Measurements from ENCODE around the gene SEMA4C. TPM values are rescaled to one million over a fixed set of nuclear protein-coding genes. Genes with fewer than 3 reads are reported as not detected.
"Not testable (repeated sequence)": the region's sequence is repeated elsewhere in the genome, so short reads cannot be mapped to it uniquely, and the experiment has no call there.

The SEMA4C gene
- total RNA-seq, 1 donor from 2014 or later: 20.6 TPM

DNA sequence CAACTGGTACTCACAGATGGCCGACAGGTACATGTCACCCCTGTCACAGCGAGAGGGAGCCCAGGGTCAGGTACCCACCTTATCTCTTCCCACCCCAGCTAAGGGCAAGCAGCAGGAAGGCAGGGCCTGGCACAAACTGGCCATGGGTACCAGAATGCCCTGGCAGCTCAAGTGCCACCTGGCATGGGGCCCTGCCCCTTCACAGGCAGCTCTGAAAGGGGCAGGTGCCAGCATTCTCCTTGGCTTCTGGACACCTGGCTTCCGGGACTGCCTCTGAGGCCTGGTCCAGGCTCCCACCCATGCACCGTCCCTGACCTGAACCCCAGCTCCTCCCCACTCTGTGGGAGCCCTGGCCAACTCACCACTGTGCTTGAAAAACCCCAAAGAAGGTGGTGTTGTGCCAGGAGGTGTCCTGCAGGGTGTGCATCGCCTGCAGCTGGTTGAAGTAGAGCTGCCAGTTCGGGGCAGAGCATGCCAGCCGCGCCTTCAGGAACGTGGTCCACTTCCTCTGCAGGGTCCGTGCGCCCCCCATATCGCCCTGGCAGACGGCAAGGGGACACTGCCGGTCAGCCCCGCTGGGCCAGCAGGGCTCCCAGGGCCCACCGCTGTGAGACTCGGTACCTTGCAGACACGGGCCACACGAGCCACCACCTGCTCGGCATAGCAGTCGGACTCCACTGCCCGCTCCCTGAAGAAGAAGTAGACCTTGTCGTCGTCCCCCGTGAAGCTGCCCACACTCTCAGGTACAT is 5.4 kb downstream of the SEMA4C start:
- Mint-ChIP-seq H3K9me3 (no peaks in the 10 kb centered on the region), H3K36me3 (ENCODE audit: low read depth) (peaks cover 18% of the 10 kb centered on the region), H3K27me3 (ENCODE audit: insufficient read depth) (no peaks in the 10 kb centered on the region), H3K27ac (no peak overlapping the region), H3K4me1 (ENCODE audit: low read depth) (peaks cover 17% of the 10 kb centered on the region), H3K4me3 (no peak overlapping the region)
- no peak for DNase-seq (ENCODE audit: low spot score)
- intact Hi-C loops (cut with micrococcal nuclease): no loop called here

GRCh38 chr2:96863575-96864342 is 6.1 kb downstream of the SEMA4C start:
- intact Hi-C loops (cut with micrococcal nuclease): no loop called here

GRCh38 chr2:96863056-96863455 is 6.8 kb downstream of the SEMA4C start:
- H3K27me3 Mint-ChIP-seq (ENCODE audit: insufficient read depth); intact Hi-C loops (cut with micrococcal nuclease); H3K9me3 Mint-ChIP-seq; H3K4me3 Mint-ChIP-seq; DNase-seq (ENCODE audit: low spot score); H3K27ac Mint-ChIP-seq: not testable (repeated sequence)
- Mint-ChIP-seq H3K4me1 (ENCODE audit: low read depth) (peaks cover 24% of the 10 kb centered on the region), H3K36me3 (ENCODE audit: low read depth) (peaks cover 17% of the 10 kb centered on the region)

More at GRCh38 chr2:96863575-96864342, 6.1 kb downstream of the SEMA4C start:
- Mint-ChIP-seq H3K4me1 (ENCODE audit: low read depth) (peaks cover 25% of the 10 kb centered on the region), H3K27ac (no peak overlapping the region), H3K27me3 (ENCODE audit: insufficient read depth) (no peaks in the 10 kb centered on the region), H3K9me3 (no peaks in the 10 kb centered on the region), H3K4me3 (no peak overlapping the region), H3K36me3 (ENCODE audit: low read depth) (peaks cover 18% of the 10 kb centered on the region)
- no peak for DNase-seq (ENCODE audit: low spot score)

DNA sequence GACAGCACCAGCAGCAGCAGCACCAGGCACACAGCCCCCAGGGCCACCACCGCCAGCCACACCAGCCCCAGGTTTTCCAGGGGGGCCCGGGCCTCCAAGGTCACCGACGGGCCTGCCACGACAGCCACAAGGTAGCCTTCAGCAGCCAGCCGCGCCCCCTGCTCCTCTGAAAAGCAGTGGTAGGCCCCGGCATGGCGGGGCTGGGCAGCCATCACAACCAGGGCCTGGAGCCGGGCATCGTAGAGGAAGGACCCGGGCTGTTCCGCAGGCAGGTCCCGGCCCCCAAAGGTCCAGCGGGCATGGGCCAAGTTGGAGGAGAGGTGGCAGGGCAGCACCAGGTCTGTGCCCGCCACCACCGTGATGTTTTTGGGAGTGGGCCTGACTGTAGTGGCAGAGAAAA is 8.8 kb downstream of the SEMA4C start:
- H3K4me3 Mint-ChIP-seq: no peak overlapping the region
- H3K4me1 Mint-ChIP-seq (ENCODE audit: low read depth): peaks cover 20% of the 10 kb centered on the region
- H3K27me3 Mint-ChIP-seq (ENCODE audit: insufficient read depth): no peaks in the 10 kb centered on the region
- no peaks in the 10 kb centered on the region for H3K9me3 Mint-ChIP-seq
- intact Hi-C loops (cut with micrococcal nuclease): no loop called here
- H3K27ac Mint-ChIP-seq: no peak overlapping the region
- peaks cover 13% of the 10 kb centered on the region for H3K36me3 Mint-ChIP-seq (ENCODE audit: low read depth)
- DNase-seq (ENCODE audit: low spot score): no peak

- intact Hi-C loops (cut with micrococcal nuclease): no loop called here
- no peak for DNase-seq (ENCODE audit: low spot score)
- H3K27ac Mint-ChIP-seq: no peak overlapping the region
These were observed 9.5 kb downstream of the SEMA4C start for GRCh38 chr2:96860065-96861029.

DNA sequence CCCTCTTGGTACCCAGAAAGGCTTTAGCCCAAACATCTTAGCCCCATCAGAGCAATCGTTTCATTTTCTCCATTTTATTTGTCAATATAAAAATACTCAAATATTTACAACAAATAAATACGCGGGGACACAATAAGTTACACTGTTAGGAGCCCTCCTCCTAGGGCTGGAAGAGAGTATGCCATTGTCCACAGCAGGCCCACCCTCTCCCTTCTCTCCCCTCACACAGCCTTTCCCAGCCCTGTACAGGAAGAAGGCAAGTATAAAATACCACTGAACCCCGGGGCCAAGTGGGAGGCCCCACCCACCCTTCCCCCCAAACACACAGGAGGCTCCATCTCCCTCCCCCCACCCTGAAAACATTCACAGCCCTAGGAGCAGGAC is 10.2 kb downstream of the SEMA4C start:
- Mint-ChIP-seq H3K9me3 (no peaks in the 10 kb centered on the region), H3K27me3 (ENCODE audit: insufficient read depth) (no peaks in the 10 kb centered on the region), H3K4me1 (ENCODE audit: low read depth) (peaks cover 26% of the 10 kb centered on the region), H3K36me3 (ENCODE audit: low read depth) (peaks cover 10% of the 10 kb centered on the region), H3K4me3 (peak overlapping the region; percentile 53), H3K27ac (no peak overlapping the region)
- DNase-seq (ENCODE audit: low spot score): no peak
- intact Hi-C loops (cut with micrococcal nuclease): loop anchor here (5.0 kb wide), 5 partner anchors 97 to 552 kb away; partner anchors contain the start of genes CNNM4, KANSL3, LMAN2L and SNRNP200

More at GRCh38 chr2:96860065-96861029, 9.5 kb downstream of the SEMA4C start:
- Mint-ChIP-seq H3K36me3 (ENCODE audit: low read depth) (peaks cover 9% of the 10 kb centered on the region), H3K4me1 (ENCODE audit: low read depth) (peaks cover 21% of the 10 kb centered on the region), H3K27me3 (ENCODE audit: insufficient read depth) (no peaks in the 10 kb centered on the region), H3K4me3 (no peak overlapping the region), H3K9me3 (no peaks in the 10 kb centered on the region)

DNA sequence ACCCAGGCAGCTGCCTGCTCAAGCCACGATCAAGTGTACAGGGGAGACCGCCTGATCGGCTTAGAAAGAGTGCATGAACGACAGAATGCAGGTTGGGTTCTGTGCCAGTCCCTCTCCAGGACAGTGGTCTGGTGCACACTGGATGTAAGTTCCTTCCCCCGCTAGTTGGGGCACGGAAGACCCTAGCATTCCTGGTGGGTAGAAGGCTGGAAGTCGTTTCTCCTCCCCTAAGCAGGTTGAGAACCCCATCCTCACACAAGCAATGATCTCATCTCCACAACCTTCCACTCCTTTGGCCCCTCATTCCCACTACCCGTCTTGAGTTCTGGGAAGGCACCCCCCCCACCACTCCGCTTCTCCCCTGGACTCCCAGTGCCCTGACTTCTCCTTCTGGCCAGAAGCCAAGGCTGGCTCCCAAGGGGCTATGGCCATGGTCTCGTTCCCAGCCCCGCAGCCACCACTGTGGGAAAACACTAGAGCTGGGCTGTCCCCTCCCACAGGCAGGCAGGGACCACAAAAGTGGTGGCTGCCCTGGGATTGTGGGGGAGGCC is 10.7 kb downstream of the SEMA4C start:
- DNase-seq (ENCODE audit: low spot score): no peak
- H3K36me3 Mint-ChIP-seq (ENCODE audit: low read depth): peaks cover 11% of the 10 kb centered on the region
- H3K4me3 Mint-ChIP-seq: peak overlapping the region; percentile 69
- intact Hi-C loops (cut with micrococcal nuclease): loop anchor here (5.0 kb wide), 5 partner anchors 97 to 552 kb away; partner anchors contain the start of genes CNNM4, KANSL3, LMAN2L and SNRNP200
- peaks cover 26% of the 10 kb centered on the region for H3K4me1 Mint-ChIP-seq (ENCODE audit: low read depth)
- H3K27ac Mint-ChIP-seq: peak overlapping the region; percentile 52
- H3K27me3 Mint-ChIP-seq (ENCODE audit: insufficient read depth): no peaks in the 10 kb centered on the region
- H3K9me3 Mint-ChIP-seq: no peaks in the 10 kb centered on the region

DNA sequence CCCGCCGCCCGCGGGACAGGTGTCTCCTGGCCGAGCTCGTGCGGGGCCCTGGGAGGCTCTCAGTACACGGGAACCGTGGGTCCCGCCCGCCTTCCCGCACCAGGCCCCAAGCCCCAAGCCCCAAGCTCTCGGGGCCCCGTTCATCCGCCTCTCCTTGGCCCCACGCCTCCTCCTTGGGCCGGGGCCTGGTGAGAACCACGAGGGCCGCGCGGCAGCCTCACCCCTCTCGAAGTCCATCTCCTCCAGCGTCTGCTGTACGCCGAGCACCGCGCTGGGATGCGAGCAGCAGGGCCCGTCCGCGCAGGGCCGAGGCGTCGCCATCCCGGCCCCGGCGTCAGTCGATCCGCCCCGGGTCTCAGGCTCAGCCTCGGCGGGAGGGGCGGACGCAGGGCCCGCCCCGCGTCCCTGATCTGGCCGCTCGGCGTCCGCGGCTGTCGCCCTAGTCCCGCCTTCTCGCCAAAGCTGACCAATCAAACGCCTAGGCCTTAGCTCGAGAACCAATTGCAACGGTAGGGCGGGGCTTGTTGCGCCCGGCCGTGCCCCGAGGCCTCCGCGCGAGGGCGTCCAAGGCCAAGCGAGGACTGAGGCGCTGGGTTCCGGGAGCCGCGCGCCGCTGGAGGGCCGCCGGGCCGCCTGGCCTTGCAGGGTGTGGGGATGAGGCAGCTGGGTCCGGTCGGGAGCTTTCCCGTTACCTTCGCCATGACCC is 12.1 kb downstream of the SEMA4C start, which contains the start of gene ANKRD39:
Gene ANKRD39 (minus strand): TSS at position 350 of the 706 bp plus-strand sequence. CDS start 29 bp downstream, at position 321.
- Mint-ChIP-seq H3K4me1 (ENCODE audit: low read depth) (peaks cover 26% of the 10 kb centered on the region), H3K9me3 (no peaks in the 10 kb centered on the region), H3K27me3 (ENCODE audit: insufficient read depth) (no peaks in the 10 kb centered on the region), H3K27ac (peak within 1 kb of the TSS; percentile 88), H3K4me3 (peak within 1 kb of the TSS; percentile 85), H3K36me3 (ENCODE audit: low read depth) (peaks cover 15% of the 10 kb centered on the region)
- peak; percentile 99 for DNase-seq (ENCODE audit: low spot score)
- intact Hi-C loops (cut with micrococcal nuclease): loop anchor here (1.0 to 5.0 kb wide), 12 partner anchors 8 to 551 kb away; partner anchors contain the start of genes CNNM3, CNNM4, KANSL3 and LMAN2L

GRCh38 chr2:96856776-96857666 is 12.9 kb downstream of the SEMA4C start:
- DNase-seq (ENCODE audit: low spot score): no peak
- Mint-ChIP-seq H3K27ac (peak overlapping the region; percentile 88), H3K36me3 (ENCODE audit: low read depth) (peaks cover 21% of the 10 kb centered on the region), H3K4me3 (peak overlapping the region; percentile 85), H3K27me3 (ENCODE audit: insufficient read depth) (no peaks in the 10 kb centered on the region), H3K9me3 (no peaks in the 10 kb centered on the region), H3K4me1 (ENCODE audit: low read depth) (peaks cover 26% of the 10 kb centered on the region)
- intact Hi-C loops (cut with micrococcal nuclease): loop anchor here (2.0 to 5.0 kb wide), 6 partner anchors 18 to 550 kb away; partner anchors contain the start of genes CNNM4, KANSL3, LMAN2L and SNRNP200

DNA sequence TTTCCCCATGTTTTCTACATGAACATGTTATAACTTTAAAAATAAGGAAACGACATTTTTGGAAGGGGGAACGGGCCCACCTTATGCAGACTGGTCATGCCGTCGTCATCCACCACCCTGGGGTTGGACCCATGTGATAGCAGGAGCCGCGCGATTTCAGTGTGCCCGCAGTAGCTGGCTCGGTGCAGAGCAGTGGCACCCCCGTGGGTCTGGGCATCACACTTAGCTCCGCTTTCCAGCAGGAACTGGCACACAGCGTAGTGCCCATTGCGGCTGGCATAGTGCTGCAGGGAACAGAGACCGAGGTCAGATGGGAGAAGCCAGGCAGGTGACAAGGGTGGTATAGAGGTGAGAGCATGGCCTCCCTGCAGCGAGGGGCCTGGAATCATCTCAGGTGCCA is 16.6 kb downstream of the SEMA4C start:
- Mint-ChIP-seq H3K4me1 (ENCODE audit: low read depth) (peaks cover 18% of the 10 kb centered on the region), H3K4me3 (no peak overlapping the region), H3K36me3 (ENCODE audit: low read depth) (peaks cover 26% of the 10 kb centered on the region), H3K27ac (no peak overlapping the region), H3K9me3 (no peaks in the 10 kb centered on the region), H3K27me3 (ENCODE audit: insufficient read depth) (no peaks in the 10 kb centered on the region)
- intact Hi-C loops (cut with micrococcal nuclease): no loop called here
- no peak for DNase-seq (ENCODE audit: low spot score)

DNA sequence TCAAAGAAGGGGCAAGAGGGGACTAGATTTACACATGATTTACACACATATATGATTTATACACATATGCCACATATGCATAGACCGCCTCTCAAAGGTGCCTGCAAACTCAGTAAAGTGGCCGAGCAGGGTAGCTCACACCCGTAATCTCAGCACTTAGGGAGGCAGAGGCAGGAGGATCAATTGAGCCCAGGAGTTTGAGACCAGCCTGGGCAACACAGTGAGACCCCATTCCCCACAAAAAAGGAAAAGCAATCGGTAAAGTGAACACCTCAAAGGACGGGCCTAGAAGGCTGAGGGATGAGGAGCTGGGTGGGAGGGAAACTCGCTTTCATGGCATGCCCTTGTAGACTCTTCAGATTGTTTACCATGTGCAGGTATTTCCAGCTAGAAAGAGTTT is 17.2 kb downstream of the SEMA4C start:
- H3K4me3 Mint-ChIP-seq: no peak overlapping the region
- DNase-seq (ENCODE audit: low spot score): no peak
- H3K9me3 Mint-ChIP-seq: no peaks in the 10 kb centered on the region
- intact Hi-C loops (cut with micrococcal nuclease): no loop called here
- no peak overlapping the region for H3K27ac Mint-ChIP-seq
- peaks cover 30% of the 10 kb centered on the region for H3K36me3 Mint-ChIP-seq (ENCODE audit: low read depth)
- no peaks in the 10 kb centered on the region for H3K27me3 Mint-ChIP-seq (ENCODE audit: insufficient read depth)
- H3K4me1 Mint-ChIP-seq (ENCODE audit: low read depth): peaks cover 18% of the 10 kb centered on the region

All from activated T-helper 1 cell treated with anti-CD3 and anti-CD28 coated beads, Interleukin-12 subunit alpha, Interleukin-12 subunit beta, Interleukin-2, Interleukin-4 antibody, amounts not matched to agents 30 ng/mL and 10 ng/mL and 1 ng/mL, durations not matched to agents 14 hours and 24 hours and 36 hours (primary cell).